COLO829 (cell line): ENCODE results near the gene GAS6.
"Not testable (repeated sequence)": the region's sequence is repeated elsewhere in the genome, so short reads cannot be mapped to it uniquely, and the experiment has no call there.

Experiments
- DNase-seq: peaks from one replicate; pipeline ENCODE4 v3.0.0; 2012; ENCODE audit warnings: low spot score

Gene GAS6

DNA sequence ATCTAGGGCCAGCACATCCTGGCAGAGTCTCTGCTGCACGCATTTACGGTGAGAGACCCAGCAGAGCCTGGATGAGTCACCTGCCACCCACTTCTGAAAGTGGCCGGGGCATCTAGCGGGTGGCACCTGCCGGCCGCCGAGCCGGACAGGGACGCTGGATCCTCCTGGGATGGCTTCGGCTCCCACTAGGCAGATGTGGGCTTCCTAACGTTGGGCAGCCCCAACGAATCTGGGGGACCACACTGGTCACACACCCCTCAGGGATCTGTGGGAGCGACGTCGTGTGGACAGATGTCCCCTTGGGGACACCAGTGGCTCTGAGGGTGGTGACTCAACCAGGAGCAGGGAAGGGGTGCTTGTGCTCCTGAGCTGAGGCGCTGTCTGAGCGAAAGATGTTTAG, 72.7 kb downstream of the GAS6 start:
- DNase-seq = no peak

DNA sequence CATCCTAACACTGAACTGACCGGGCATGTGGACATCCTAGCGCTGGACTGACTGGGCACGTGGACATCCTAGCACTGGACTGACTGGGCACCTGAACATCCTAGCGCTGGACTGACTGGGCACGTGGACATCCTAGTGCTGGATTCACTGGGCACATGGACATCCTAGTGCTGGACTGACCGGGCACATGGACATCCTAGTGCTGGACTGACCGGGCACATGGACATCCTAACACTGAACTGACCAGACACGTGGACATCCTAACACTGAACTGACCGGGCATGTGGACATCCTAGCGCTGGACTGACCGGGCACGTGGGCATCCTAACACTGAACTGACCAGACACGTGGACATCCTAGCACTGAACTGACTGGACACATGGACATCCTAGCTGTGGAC, 73.9 kb downstream of the GAS6 start:
- DNase-seq = not testable (repeated sequence)

- DNase-seq = no peak
Measured at GRCh38 chr13:113789167-113789566, 74.7 kb downstream of the GAS6 start.

DNA sequence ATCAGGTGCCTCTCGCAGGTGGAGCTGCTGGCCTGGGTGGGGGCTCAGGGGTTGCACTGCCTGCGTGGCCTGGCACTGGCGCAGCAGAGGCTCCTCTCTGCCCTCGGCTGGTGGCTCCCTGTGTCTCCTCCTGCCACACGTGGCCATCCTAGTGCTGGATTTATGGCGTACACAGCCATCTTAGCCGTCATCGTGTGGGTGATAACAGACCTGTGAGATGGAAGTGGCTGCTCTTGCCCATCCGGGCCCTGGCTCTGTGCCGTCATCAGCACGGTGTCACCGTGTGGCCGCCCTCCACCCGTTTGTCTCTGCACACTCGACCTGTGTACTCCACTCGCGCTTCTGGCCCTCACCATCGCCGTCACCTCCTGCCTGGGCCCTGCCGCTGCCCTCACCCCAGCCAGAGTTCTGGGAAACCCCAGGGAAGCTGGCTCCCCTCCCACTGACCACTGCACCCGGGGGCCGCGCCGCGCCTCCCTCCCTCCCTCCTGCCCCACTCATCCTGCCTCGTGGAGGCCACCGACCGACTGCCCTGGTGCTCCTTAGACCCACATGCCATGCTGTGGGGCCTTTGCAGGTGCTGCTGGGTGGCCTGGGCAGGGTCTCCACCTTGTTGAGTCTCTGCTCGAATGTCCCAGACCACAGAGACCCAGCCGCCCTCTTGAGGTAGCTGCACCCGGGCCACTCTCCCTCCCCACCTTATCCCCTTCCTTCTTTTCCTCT, 75.3 kb downstream of the GAS6 start:
- DNase-seq = no peak

GRCh38 chr13:113787694-113788093, 76.2 kb downstream of the GAS6 start:
- DNase-seq = no peak

DNA sequence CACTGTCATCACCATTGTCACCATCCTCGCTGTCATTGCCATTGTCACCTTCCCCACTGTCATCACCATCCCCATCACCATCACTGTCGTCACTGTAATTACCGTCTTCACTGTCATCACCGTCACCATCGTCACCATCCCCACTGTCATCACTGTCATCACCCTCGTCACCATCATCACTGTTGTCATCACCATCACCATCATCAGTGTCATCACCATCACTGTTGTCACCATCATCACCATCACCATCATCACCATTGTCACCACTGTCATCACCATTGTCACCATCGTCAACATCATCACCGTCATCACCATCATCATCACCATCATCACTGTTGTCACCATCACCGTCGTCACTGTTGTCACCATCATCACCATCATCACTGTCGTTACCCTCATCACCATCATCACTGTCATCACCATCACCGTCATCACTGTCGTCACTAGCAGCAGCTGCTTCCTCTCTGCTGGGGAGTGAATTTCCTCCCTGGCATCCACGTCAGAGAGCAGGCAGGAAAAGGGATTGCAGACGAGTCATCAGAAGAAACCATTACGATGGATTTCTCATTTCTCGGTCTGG, 77.5 kb downstream of the GAS6 start:
- no peak for DNase-seq

DNA sequence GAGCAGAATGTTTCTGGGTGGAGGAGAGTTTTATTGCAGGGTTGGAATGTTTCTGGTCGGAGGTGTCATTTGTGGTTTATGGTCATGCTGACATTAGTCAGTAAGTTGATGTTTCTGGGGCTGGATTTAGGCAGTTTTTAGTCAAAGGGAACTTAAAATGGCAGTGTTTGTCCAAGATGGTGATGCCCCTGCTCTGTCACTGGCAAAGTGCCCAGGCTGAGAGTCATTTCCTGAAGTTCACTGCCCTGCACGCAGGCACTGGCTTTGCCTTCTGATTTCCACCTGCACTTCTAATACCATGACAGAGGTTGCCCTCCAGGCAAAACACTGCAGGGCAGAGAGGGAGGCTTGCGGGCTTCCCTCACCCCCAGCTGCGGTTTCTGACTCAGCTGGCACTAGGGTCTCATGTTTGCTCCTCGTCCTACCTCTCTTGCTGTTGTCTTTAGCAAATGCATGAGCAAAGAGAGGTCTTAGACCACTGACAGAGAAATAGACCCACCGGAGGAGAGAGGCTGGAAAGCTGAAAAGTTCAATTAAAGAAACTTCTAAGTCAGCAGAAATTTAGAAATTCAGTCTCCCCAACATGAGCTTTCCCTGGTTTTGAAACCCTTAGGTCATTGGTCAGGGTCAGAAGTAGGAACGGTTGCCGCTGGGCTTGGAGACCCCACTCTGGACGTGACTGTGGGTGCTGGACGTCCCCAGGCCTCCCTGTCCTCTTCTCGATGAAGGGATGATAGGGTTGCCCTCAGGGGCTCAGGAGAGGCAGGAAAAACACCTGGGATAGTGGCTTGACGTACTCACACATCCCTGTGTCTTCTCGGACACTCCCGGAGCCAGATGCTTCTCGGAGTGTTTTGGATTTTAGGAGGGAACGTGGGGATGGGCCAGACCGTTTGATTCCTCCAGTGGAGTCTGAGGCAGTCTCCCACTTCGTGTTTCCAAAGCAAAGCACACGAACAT, 78.5 kb downstream of the GAS6 start:
- DNase-seq = peak; percentile 75

- no peak for DNase-seq
Measured at GRCh38 chr13:113784645-113785024, 79.2 kb downstream of the GAS6 start.

DNA sequence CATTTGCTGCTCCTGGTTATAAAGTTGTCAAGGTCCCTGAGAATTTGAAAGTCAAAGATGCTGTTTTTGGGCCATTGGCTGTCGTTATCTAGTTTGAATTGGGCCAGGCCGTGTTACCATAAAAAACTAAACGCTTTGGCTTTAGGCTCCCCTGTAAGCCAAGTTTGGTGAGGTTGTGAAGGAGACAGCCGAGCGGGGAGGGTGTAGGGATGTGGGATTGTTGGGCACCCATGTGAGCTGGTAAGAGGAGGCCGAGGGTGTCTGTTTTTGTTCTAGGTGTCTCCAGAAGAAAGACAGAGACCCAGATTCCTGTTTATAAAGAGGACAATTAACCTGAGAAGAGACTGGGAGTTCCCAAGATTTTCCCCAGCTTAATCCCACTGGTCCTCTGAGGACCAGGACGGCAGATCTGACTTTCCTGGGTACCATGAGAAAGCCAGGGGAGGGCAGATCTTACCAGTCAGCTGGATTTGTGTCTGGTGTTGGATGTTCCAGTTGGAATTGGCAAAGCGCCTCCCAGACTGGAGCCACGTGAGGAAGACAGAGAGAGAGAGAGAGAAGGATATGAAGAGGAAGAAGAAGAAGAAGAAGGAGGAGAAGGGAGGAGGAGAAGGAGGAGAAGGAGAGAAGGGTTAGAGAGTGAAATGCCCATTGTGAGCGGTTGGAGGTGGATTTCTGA, 79.8 kb downstream of the GAS6 start:
- DNase-seq = no peak

DNA sequence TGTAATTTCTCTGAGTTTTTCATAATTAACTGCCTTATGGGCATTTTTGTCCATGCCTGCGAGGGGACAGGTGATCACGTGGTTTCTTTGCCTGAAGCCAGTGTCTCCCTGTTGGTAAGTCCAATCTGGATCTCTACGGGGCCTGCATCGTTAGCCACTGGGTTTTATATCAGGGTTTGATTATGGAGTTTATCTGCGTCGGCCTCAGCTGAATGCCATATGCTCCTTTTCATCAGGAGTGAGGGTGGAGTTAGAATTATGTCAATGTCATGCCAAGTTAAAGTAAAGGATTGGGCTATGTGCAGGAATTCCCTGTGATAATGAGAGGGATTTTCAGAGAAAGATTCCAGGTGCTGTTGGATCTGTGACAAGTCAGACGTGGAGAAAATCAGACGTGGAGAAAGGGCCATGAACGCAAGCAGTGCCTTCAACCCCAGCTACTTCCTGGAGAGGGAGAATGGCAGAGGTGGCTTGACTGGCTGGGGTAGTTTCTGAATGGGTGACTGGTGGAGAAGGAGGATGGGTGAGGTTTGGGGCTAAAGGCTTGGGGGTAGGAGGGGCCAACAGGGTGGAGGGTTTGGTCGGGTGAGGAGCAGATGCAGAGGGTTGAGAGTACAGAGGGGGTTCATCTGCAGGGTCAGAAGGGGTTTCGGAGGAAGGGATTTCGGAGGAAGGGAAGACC, 80.5 kb downstream of the GAS6 start:
- no peak for DNase-seq

DNA sequence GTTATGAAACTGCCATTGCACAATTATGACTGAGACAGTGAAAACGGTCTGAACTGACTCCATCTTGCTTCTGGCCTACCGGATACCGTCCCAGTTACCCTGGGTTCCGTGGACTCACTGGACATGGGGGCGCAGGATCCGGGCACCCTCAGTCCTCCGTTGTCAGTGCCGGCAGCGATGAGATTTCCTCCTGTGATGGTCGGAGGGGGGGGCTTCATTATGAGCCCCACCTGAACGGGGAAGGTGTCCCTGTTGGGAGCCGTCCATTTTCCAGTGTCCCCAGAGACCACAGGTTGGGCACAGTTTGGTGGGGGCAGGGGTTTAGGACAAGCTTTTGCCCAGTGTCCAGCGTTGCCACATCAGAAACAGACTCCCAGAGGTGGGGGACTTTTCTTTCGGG, 81.4 kb downstream of the GAS6 start:
- DNase-seq = no peak

GRCh38 chr13:113781571-113781970, 82.3 kb downstream of the GAS6 start:
- no peak for DNase-seq

DNA sequence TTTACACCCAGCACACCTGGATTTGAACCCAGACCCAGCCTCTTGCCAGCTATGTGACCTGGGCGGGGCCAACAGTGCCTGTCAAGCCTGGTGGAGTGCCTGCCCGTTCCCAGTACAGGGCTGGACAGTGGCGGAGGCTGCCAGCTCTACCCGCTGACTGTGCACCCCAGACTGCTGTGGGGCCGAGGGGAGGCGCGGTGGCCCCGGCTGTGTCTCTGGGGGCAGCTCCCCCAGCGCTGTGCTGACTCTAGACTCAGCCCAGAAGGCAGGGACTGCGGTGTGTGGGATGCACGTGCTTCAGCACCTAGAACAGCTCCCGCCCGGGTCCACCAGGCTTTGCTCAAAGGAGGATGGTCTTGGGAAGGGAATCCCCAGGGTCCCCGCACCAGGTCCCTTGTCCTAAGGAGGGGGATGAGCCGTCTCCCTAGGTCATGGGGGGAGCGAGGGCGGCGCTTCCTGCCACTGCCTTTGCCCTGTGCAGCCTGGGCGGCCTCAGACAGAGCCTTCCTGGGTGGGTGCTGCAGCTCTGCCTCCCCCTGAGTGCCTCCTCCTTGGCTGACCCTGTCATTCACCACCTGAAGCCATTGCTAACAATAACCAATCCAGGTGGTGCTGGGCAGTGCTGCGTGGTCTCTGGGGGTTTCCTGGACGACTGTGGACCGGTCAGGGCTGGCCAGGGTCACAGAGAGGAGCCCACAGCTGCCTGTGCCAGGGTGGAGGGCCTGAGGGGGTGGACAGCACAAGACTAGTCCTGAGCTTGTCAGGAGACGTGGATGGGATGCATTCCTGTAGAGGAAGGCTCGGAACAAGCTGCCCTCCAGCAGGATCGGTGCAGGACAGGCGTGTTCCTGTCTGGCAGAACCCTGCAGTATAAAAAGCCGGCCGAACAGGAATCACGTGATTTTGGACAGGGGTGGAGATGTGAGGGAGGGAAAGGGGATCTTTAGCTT, 86.3 kb downstream of the GAS6 start:
- DNase-seq = peak; percentile 64

GRCh38 chr13:113776231-113777125, 87.4 kb downstream of the GAS6 start:
- DNase-seq = no peak

DNA sequence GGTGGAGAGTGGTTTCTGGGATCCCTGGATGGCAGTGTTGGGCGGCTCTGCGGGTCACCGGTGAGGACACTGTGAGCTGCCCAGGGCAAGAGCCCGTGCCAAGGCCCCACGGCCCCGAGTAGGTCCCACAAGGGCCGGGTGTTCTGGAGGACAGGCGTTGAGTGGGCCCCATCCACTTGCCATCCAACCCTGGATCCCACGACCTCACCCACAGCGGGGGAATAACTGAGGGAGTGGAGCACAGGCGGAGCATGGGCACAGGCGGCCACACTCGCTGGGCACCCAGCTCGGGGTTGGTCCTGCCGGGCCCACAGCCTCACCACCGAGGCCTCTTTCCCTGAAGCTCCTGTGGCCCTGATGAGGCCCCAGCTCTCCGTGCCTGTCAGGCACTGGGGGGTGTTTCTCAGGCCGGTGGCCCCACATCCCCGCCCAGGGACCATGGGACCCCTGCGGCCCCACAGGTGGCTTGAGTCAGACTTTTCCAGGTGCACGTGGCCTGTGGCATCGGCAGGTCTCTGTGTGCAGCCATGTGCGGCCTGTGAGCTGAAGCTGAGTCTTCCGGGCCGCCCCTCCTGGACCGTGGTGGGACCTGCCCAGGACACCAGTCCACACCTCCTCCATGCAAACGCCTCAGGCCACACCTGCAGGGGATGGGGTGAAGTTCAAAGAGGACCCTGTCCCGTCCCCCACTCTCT, 88.3 kb downstream of the GAS6 start:
- no peak for DNase-seq

DNA sequence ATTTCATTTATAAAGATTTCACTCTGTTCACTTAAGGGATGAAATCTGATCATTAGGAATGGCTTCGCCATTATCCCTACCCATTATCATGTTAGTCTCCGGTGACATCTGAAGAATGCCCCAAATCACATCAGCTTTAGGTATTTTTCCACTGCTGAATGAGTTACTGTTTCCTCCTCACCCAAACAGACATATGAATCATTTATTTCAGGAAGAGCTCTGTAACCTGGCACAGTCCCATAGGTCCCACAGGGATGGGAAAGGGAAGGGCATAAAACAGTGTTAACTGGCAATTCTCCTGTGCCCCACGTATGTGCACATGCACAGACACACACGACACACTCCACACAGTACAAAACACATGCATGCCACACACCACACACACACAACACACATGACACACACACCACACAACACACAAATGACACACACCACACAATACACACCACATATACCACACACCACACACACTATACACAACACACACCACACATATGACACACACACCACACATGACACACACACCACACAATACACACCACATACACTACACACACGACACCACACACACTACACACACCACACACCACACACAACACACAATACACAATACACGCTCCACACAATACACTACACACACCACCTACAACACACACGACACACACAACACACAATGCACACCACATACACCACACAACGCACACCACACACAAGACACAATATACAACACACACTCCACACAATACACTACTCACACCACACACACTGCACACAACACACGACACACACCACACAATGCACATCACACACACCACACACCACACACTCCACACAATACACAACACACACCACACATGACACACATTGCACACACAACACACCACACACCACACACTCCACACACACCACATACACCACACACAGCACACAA, 89.4 kb downstream of the GAS6 start:
- DNase-seq = peak; percentile 86

- no peak for DNase-seq
Measured at GRCh38 chr13:113771709-113772331, 92.1 kb downstream of the GAS6 start.
